GM12878 (cell line): ENCODE data around the gene C1orf185. TPM values are rescaled to one million over a fixed set of nuclear protein-coding genes. Genes with fewer than 3 reads are reported as not detected.

Source experiments
- ATAC-seq: fragments of 200-7000 bp; cut with Tn5 transposase; 3 replicates; pipeline ENCODE4 v1.9.1; 2020; ENCODE audit warnings: mild to moderate bottlenecking, moderate library complexity
- BruUV-seq: library from RNA; stranded (reverse); fragments of 400-500 nt; replicated peaks from 2 replicates; lab custom pipeline; 2021; lab: Mats Ljungman, UMichigan
- CTCF ChIA-PET: fragments of 300-600 bp; sonication (Branson Sonifier 250); formaldehyde crosslinking; extraction: SDS; loops from one replicate; lab custom pipeline; 2021; ENCODE audit warnings: inconsistent platforms; lab: Yijun Ruan, JAX
- POLR2A ChIA-PET: fragments of 350-600 bp; formaldehyde crosslinking; extraction: SDS; loops from one replicate; lab custom pipeline; 2021; ENCODE audit warnings: inconsistent platforms; lab: Charles Lee
- RAD21 ChIA-PET: fragments of 300-600 bp; sonication (Branson Sonifier 250); formaldehyde crosslinking; loops from one replicate; lab custom pipeline; 2023; ENCODE audit warnings: antibody characterized with exemption; ENCODE audit not compliant: unreplicated experiment; lab: Charles Lee
- SMC1A ChIA-PET: fragments of 300-600 bp; sonication (Branson Sonifier 250); formaldehyde crosslinking; loops from one replicate; lab custom pipeline; 2023; ENCODE audit not compliant: unreplicated experiment, uncharacterized antibody; lab: Charles Lee
- DNase-seq: peaks from one replicate; pipeline ENCODE4 v3.0.0-alpha.2; 2011; ENCODE audit warnings: low read depth, low spot score
- FAIRE-seq: peaks from 3 replicates; lab custom pipeline; 2011; peaks lifted over from hg19 to GRCh38; lab: Jason Lieb, UNC
- H2AFZ ChIP-seq: 2 replicates; pipeline ENCODE4 v1.6.0; 2011; ENCODE audit warnings: low read depth, low read length, control low read depth; ENCODE audit not compliant: control insufficient read depth
- H3K27ac ChIP-seq: 2 replicates; pipeline ENCODE4 v1.5.1; 2011; ENCODE audit warnings: control low read depth; ENCODE audit not compliant: control insufficient read depth, insufficient read depth
- H3K27me3 ChIP-seq, 2 experiments: replicated peaks in 1 of 2; 2 replicates each; pipeline versions ENCODE4 v1.6.0 to v1.6.1; 2011; ENCODE audit warnings: low read length in 1 of 2; ENCODE audit not compliant: control insufficient read depth in 2 of 2, insufficient read depth in 2 of 2
- H3K36me3 ChIP-seq, 2 experiments: 2 replicates each; pipeline ENCODE4 v1.5.1; 2011; ENCODE audit warnings: low read length in 1 of 2; ENCODE audit not compliant: control insufficient read depth in 2 of 2, insufficient read depth in 2 of 2
- H3K4me1 ChIP-seq: 2 replicates; pipeline ENCODE4 v1.6.1; 2011; ENCODE audit warnings: mild to moderate bottlenecking, low read length, moderate library complexity, mixed read lengths; ENCODE audit not compliant: control insufficient read depth, insufficient read depth
- H3K4me2 ChIP-seq: 2 replicates; pipeline ENCODE4 v1.6.0; 2011; ENCODE audit warnings: control low read depth; ENCODE audit not compliant: control insufficient read depth, insufficient read depth
- H3K4me3 ChIP-seq: fragments of 200-600 bp; sonication (generic); 2 replicates; pipeline ENCODE4 v1.5.1; 2016
- H3K79me2 ChIP-seq: 2 replicates; pipeline ENCODE4 v1.6.0; 2011; ENCODE audit warnings: low read length; ENCODE audit not compliant: control insufficient read depth, insufficient read depth
- H3K9ac ChIP-seq: 2 replicates; pipeline ENCODE4 v1.8.0; 2011; ENCODE audit warnings: low read length, control low read depth, mixed read lengths; ENCODE audit not compliant: control insufficient read depth, insufficient read depth
- H3K9me3 ChIP-seq: replicated peaks from 3 replicates; pipeline ENCODE4 v1.5.1; 2011; ENCODE audit warnings: mild to moderate bottlenecking, low read length; ENCODE audit not compliant: control insufficient read depth, insufficient read depth
- H4K20me1 ChIP-seq: 2 replicates; pipeline ENCODE4 v1.6.0; 2011; ENCODE audit not compliant: control insufficient read depth, insufficient read depth
- BMI1 ChIP-seq: fragments of 450-650 bp; IDR thresholded peaks from 2 replicates; pipeline ENCODE4 v1.6.1; 2016; ENCODE audit warnings: mild to moderate bottlenecking, moderate library complexity, borderline replicate concordance
- DPF2 ChIP-seq: fragments of 450-650 bp; IDR thresholded peaks from 2 replicates; pipeline ENCODE4 v1.6.1; 2017; ENCODE audit warnings: mild to moderate bottlenecking
- RCOR1 ChIP-seq: conservative IDR thresholded peaks from 2 replicates; pipeline ENCODE4 v1.6.1; 2012; ENCODE audit warnings: low read depth, low read length, improper control_type of control experiment
- YY1 ChIP-seq: IDR thresholded peaks from 2 replicates; pipeline ENCODE4 v1.6.1; 2011; ENCODE audit warnings: low read depth, mild to moderate bottlenecking, low read length
- WGBS: methylation state at CpG from one replicate; pipeline ENCODE4 v1.1.6; 2016; ENCODE audit warnings: low lambda C conversion rate; ENCODE audit not compliant: insufficient replicate concordance, insufficient coverage; ENCODE audit errors: missing lambda C conversion rate; 5-methylcytosine and 5-hydroxymethylcytosine counted together
- in situ Hi-C: fragments of 300-500 bp; cut with MboI; formaldehyde crosslinking; loops from 9 replicates; pipeline ENCODE4 v1.14.3; 2018; ENCODE audit warnings: mixed read lengths
- intact Hi-C: fragments of 100-400 bp; cut with micrococcal nuclease; formaldehyde crosslinking; loops from one replicate; pipeline ENCODE4 v1.14.2; 2022; ENCODE audit not compliant: unreplicated experiment
- polyA plus RNA-seq, 11 experiments: library from polyadenylated mRNA; depleted of rRNA in 4 of 11; unstranded in 6 of 11; stranded (reverse) in 5 of 11; fragments of >200 nt; fragmentation: Nextera tagmentation in 4 of 11; fragmentation: Illumina TruSeq in 1 of 11; extraction: Ambion mirVana in 4 of 11; extraction: Trizol in 1 of 11; gene quantifications; 1 replicate in 1 of 11; 2 replicates in 10 of 11; pipeline versions ENCODE4 v1.2.1 to v1.2.3, GENCODE V29; 2011 to 2016; ENCODE audit warnings: inconsistent platforms in 2 of 11, missing spikeins in 2 of 11, low read depth in 1 of 11
- total RNA-seq, 4 experiments: library from RNA; depleted of rRNA in 3 of 4; stranded (reverse); fragments of >200 nt in 3 of 4; fragmentation: Illumina TruSeq in 1 of 4; extraction: Trizol in 1 of 4; gene quantifications; 2 replicates each; pipeline versions ENCODE4 v1.2.1 to v1.2.3, GENCODE V29; 2013 to 2021
- TF ChIP-seq, protein P1 (sequence below): IDR thresholded peaks from 2 replicates; pipeline ENCODE4 v1.6.1; 2012; ENCODE audit warnings: low read depth, low read length, improper control_type of control experiment
- TF ChIP-seq, protein P2 (sequence below): IDR thresholded peaks from 2 replicates; pipeline ENCODE4 v1.6.1; 2011; ENCODE audit warnings: borderline replicate concordance, low read depth, mild to moderate bottlenecking, moderate library complexity, low read length; ENCODE audit not compliant: insufficient read depth, poor library complexity, severe bottlenecking

C1orf185 gene
- total and polyA plus RNA-seq, 10 of the 15 experiments (the other 5 are each of a cell fraction or from before 2014, with no cell fraction given) = 0.40 TPM; not detected in 9

DNA sequence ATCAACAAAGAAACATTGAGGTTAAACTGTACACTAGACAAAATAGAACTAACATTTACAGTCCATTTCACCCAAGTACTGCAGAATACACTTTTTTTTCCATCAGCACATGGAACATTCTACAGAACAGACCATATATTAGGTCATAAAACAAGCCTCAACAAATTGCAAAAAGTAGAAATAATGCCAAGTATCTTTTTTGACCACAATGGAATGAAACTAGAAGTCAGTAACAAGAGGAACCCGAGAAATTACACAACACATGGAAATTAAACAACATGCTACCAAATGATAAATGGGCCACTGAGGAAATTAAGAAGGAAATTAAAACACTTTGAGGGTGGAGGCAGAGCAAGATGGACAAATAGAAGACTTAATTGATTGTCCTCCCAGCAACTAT, 8.4 kb upstream of the C1orf185 start (continued):
- TF ChIP-seq, protein P1, sequence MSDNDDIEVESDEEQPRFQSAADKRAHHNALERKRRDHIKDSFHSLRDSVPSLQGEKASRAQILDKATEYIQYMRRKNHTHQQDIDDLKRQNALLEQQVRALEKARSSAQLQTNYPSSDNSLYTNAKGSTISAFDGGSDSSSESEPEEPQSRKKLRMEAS = no peak

DNA sequence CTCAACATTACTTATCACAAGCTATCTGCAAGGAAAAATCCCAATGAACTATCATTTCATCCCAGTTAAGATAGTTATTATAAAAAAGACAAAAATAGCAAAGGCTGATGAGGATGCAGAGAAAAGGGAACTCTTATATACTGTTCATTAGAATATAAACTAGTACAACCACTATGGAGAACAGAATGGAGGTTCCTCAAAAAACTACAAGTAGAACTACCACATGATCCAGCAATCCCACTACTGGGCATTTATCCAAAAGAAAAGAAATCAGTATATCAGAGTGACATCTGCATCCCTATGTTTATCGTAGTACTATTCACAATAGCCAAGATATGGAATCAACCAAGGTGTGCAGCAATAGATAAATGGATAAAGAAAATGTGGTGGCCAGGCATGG, 4.9 kb upstream of the C1orf185 start:
- POLR2A ChIA-PET = interaction anchor here (0.7 kb wide), 1 partner anchor 25 kb away, joined by 4 read pairs; no protein-coding TSS in a partner anchor
- H3K9me3 ChIP-seq = no peaks in the 10 kb centered on the region; the same call in 1 of the 3 replicates
- DNase-seq (no peak), FAIRE-seq (no peak), ATAC-seq (no peak)
- TF ChIP-seq RCOR1 (no peak), BMI1 (no peak), YY1 (no peak), DPF2 (no peak)
- TF ChIP-seq, protein P2, sequence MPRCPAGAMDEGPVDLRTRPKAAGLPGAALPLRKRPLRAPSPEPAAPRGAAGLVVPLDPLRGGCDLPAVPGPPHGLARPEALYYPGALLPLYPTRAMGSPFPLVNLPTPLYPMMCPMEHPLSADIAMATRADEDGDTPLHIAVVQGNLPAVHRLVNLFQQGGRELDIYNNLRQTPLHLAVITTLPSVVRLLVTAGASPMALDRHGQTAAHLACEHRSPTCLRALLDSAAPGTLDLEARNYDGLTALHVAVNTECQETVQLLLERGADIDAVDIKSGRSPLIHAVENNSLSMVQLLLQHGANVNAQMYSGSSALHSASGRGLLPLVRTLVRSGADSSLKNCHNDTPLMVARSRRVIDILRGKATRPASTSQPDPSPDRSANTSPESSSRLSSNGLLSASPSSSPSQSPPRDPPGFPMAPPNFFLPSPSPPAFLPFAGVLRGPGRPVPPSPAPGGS = no peak
- H3K27me3 ChIP-seq = no peaks in the 10 kb centered on the region
- CTCF ChIA-PET = no interaction called here
- no TSS peak for BruUV-seq
- H3K4me1 ChIP-seq = peaks cover 8% of the 10 kb centered on the region
- H3K4me2 ChIP-seq = no peak overlapping the region
- intact Hi-C loops (no loop called here), in situ Hi-C loops (no loop called here)
- WGBS = 96% methylated on average over 1 of the region's 1 CpG
- H3K4me3 ChIP-seq = no peak overlapping the region
- H3K27ac ChIP-seq = no peak overlapping the region
- no peaks in the 10 kb centered on the region for H3K36me3 ChIP-seq
- RAD21 ChIA-PET = no interaction called here
- no peak overlapping the region for H2AFZ ChIP-seq
- H4K20me1 ChIP-seq = no peaks in the 10 kb centered on the region
- SMC1A ChIA-PET = interaction anchor here (0.6 kb wide), 1 partner anchor 572 kb away, joined by 3 read pairs; no protein-coding TSS in a partner anchor
- H3K9ac ChIP-seq = no peak overlapping the region
- H3K79me2 ChIP-seq = no peaks in the 10 kb centered on the region
